ENCODE data around the gene OR2L8. TPM values are rescaled to one million over a fixed set of nuclear protein-coding genes. Genes with fewer than 3 reads are reported as not detected.
"Not testable (repeated sequence)": the region's sequence is repeated elsewhere in the genome, so short reads cannot be mapped to it uniquely, and the experiment has no call there.

Gene OR2L8
- total RNA-seq, 1 donor from 2014 or later = 0.61 TPM

DNA sequence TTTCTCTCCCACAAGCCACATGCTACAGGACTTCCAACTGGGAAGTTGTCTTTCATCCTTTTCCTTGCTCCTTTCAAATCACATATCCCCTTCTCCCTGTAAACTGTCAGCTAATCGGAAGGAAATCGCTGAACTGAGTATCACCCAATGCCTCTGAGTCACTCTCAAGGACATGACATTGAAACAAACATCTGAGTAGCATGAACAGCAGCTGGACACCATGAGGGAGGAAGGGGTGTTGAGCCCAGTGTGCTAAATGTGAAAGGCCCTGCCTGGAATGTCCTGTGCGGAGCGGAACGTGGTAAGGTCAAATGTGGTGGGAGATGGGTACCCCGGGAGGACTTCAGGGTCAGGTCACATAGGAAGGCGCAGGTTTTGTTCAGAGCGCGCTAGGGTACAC is 23.8 kb upstream of the OR2L8 start, which contains the start of gene OR2AJ1:
OR2AJ1 (plus strand) TSS at position 22 of the 400 bp plus-strand sequence. CDS start 8,880 bp downstream, outside the sequence.
- TF ChIP-seq, protein P1, sequence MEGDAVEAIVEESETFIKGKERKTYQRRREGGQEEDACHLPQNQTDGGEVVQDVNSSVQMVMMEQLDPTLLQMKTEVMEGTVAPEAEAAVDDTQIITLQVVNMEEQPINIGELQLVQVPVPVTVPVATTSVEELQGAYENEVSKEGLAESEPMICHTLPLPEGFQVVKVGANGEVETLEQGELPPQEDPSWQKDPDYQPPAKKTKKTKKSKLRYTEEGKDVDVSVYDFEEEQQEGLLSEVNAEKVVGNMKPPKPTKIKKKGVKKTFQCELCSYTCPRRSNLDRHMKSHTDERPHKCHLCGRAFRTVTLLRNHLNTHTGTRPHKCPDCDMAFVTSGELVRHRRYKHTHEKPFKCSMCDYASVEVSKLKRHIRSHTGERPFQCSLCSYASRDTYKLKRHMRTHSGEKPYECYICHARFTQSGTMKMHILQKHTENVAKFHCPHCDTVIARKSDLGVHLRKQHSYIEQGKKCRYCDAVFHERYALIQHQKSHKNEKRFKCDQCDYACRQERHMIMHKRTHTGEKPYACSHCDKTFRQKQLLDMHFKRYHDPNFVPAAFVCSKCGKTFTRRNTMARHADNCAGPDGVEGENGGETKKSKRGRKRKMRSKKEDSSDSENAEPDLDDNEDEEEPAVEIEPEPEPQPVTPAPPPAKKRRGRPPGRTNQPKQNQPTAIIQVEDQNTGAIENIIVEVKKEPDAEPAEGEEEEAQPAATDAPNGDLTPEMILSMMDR (IDR thresholded peaks at IDR 0.05; ENCODE audit: partially characterized antibody, unreplicated experiment) = no peak

DNA sequence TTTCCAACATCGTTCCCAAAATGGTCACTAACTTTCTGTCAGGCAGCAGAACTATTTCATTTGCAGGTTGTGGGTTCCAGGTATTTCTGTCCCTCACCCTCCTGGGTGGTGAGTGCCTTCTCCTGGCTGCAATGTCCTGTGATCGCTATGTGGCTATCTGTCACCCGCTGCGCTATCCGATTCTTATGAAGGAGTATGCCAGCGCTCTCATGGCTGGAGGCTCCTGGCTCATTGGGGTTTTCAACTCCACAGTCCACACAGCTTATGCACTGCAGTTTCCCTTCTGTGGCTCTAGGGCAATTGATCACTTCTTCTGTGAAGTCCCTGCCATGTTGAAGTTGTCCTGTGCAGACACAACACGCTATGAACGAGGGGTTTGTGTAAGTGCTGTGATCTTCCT is 14.7 kb upstream of the OR2L8 start:
- Mint-ChIP-seq H3K4me3 (ENCODE audit: unreplicated experiment) (no peak overlapping the region), H3K27ac (ENCODE audit: unreplicated experiment) (no peak overlapping the region), H3K9me3 (ENCODE audit: unreplicated experiment) (peaks cover 7% of the 10 kb centered on the region), H3K4me1 (ENCODE audit: low read depth, unreplicated experiment) (no peaks in the 10 kb centered on the region), H3K36me3 (ENCODE audit: unreplicated experiment) (peaks cover 6% of the 10 kb centered on the region), H3K27me3 (ENCODE audit: unreplicated experiment) (no peaks in the 10 kb centered on the region)
- TF ChIP-seq, protein P1 (IDR thresholded peaks at IDR 0.05; ENCODE audit: partially characterized antibody, unreplicated experiment) = no peak
- DNase-seq = no peak

More for the DNA sequence above, 23.8 kb upstream of the OR2L8 start, which contains the start of gene OR2AJ1:
- Mint-ChIP-seq H3K27me3 (ENCODE audit: unreplicated experiment) (no peaks in the 10 kb centered on the region), H3K4me1 (ENCODE audit: low read depth, unreplicated experiment) (no peaks in the 10 kb centered on the region), H3K36me3 (ENCODE audit: unreplicated experiment) (no peaks in the 10 kb centered on the region), H3K4me3 (ENCODE audit: unreplicated experiment) (no peak within 1 kb of the TSS), H3K9me3 (ENCODE audit: unreplicated experiment) (no peaks in the 10 kb centered on the region), H3K27ac (ENCODE audit: unreplicated experiment) (no peak within 1 kb of the TSS)
- no peak for DNase-seq

DNA sequence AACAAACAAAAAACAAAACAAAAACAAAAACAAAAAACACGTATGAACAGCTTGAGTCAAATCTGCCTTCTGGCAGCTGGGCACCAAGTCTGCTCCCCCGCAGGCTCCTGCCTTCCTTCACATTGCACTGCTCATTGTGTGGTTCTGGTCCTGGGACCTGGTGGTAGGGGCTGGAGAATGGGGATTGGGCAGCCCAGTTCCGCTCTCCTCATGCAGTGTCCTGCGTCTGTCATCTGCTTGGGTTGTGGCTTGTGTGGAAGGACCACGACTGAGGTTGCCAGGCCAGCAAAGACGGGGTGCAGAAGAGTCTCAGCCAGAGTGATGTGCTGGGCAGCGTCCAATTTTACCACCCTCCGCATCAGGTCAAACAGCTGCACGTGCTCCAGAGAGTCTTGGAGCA is 12.9 kb upstream of the OR2L8 start:
- Mint-ChIP-seq H3K36me3 (ENCODE audit: unreplicated experiment) (peaks cover 6% of the 10 kb centered on the region), H3K27ac (ENCODE audit: unreplicated experiment) (no peak overlapping the region), H3K27me3 (ENCODE audit: unreplicated experiment) (no peaks in the 10 kb centered on the region), H3K4me3 (ENCODE audit: unreplicated experiment) (no peak overlapping the region), H3K4me1 (ENCODE audit: low read depth, unreplicated experiment) (no peaks in the 10 kb centered on the region), H3K9me3 (ENCODE audit: unreplicated experiment) (peaks cover 7% of the 10 kb centered on the region)
- TF ChIP-seq, protein P1 (IDR thresholded peaks at IDR 0.05; ENCODE audit: partially characterized antibody, unreplicated experiment) = no peak
- no peak for DNase-seq

DNA sequence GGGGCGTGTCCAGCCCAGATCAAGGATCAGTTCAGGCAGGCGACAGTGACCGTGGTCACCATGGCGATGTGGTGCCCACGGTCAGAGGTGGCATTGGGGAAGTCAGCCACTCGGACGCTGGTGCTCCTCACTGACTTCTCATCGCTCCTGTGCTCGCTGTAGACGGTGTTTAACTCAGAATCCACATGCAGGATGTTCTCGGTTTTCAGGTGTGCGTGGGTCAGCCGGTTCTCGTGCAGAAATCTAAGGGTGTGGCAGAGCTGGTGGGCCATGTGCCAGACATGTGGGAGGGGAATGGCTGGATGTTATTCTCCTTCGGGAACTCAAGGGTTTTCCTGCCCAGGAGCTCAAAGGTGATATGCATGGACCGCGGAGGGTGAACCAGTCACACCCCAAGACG is 12.2 kb upstream of the OR2L8 start:
- H3K27me3 Mint-ChIP-seq (ENCODE audit: unreplicated experiment) = no peaks in the 10 kb centered on the region
- peaks cover 6% of the 10 kb centered on the region for H3K36me3 Mint-ChIP-seq (ENCODE audit: unreplicated experiment)
- H3K27ac Mint-ChIP-seq (ENCODE audit: unreplicated experiment) = no peak overlapping the region
- no peak overlapping the region for H3K4me3 Mint-ChIP-seq (ENCODE audit: unreplicated experiment)
- TF ChIP-seq, protein P1 (IDR thresholded peaks at IDR 0.05; ENCODE audit: partially characterized antibody, unreplicated experiment) = no peak
- no peaks in the 10 kb centered on the region for H3K4me1 Mint-ChIP-seq (ENCODE audit: low read depth, unreplicated experiment)
- no peak for DNase-seq
- peaks cover 7% of the 10 kb centered on the region for H3K9me3 Mint-ChIP-seq (ENCODE audit: unreplicated experiment)

DNA sequence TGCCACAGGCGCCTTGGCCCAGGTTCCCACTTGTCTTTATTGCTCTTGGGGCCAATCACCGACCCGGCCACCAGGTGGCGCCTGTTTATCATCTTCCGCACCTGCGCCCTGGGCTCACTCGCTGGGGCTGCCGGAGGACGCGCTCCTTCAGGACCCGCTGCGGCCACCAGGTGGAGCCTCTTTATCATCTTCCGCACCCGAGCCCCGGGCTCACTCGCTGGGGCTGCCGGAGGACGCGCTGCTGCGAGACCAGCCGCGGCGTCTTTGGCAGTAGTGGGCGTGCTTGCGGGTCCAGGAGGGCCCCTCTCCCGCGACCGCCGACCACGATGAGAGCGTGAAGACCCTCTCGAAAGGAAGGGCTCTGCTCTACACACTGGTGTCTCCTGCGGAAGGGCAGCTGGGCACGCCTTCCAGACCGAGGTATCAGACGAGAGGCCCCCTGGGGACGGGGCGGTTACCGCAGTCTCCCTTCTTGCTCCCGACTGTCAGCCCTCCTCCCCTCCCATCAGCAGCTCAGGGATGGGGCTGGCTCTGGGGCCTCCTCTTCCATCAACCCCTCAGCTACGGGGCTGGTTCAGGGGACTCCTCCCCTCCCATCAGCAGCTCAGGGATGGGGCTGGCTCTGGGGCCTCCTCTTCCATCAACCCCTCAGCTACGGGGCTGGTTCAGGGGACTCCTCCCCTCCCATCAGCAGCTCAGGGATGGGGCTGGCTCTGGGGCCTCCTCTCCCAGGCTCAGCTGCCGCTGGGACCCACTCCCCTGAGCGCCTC is 11.5 kb upstream of the OR2L8 start:
- peak overlapping the region; percentile 90 for H3K27ac Mint-ChIP-seq (ENCODE audit: unreplicated experiment)
- peak overlapping the region; percentile 86 for H3K4me3 Mint-ChIP-seq (ENCODE audit: unreplicated experiment)
- not testable (repeated sequence) for H3K36me3 Mint-ChIP-seq (ENCODE audit: unreplicated experiment); H3K9me3 Mint-ChIP-seq (ENCODE audit: unreplicated experiment); H3K27me3 Mint-ChIP-seq (ENCODE audit: unreplicated experiment); H3K4me1 Mint-ChIP-seq (ENCODE audit: low read depth, unreplicated experiment)
- DNase-seq = peak; percentile 97
- TF ChIP-seq, protein P1 (IDR thresholded peaks at IDR 0.05; ENCODE audit: partially characterized antibody, unreplicated experiment) = peak; percentile 99

All from glutamatergic neuron (in vitro differentiated cells).